ENCODE data around the gene SHLD2.

DNA sequence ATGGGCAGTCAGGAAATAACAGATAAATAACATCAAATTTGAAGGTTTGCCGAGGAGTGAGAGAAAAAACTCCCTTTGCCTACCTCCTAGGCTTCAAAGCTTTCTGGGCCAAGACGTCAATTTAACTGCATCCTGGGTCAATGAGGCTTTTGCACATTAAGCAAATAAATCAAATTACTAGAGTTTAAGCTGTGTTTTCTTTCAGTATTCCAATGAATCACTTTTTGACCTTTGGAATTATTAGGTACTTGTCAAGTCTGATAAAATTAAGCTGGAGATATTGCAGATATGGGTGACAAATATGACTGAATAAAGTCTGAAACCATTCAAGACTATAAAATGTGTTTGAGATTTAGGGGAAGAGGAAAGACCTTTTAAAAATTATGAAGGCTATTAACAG lies 22.6 kb upstream of the SHLD2 start:
- no peak for TF ChIP-seq POLR2AphosphoS5 (IDR thresholded peaks at IDR 0.05; ENCODE audit: low read depth, low read length)
- no peak for TF ChIP-seq TAF1 (IDR thresholded peaks at IDR 0.05; ENCODE audit: borderline replicate concordance, low read depth, low read length)
- no peak for TF ChIP-seq POLR2A (IDR thresholded peaks at IDR 0.05; ENCODE audit: low read depth, low read length)

Measured in GM12892 (cell line).